Skeletal muscle tissue (tissue), 4 donors: ENCODE results near the gene CTDSP1. TPM values are rescaled to one million over a fixed set of nuclear protein-coding genes. Genes with fewer than 3 reads are reported as not detected.

Experiments
- H3K27ac ChIP-seq: one replicate; pipeline ENCODE4 v1.7.0; 2013; ENCODE audit warnings: mild to moderate bottlenecking, low read depth, low read length, inconsistent platforms
- H3K27me3 ChIP-seq, 3 donors: one replicate each; pipeline ENCODE4 v1.7.0; 2013; ENCODE audit warnings: low read length in 3 of 3; ENCODE audit not compliant: control insufficient read depth in 3 of 3, insufficient read depth in 3 of 3
- H3K36me3 ChIP-seq, 3 donors: one replicate each; pipeline ENCODE4 v1.7.0; 2013; ENCODE audit warnings: low read length in 3 of 3; ENCODE audit not compliant: control insufficient read depth in 3 of 3, insufficient read depth in 3 of 3
- H3K4me1 ChIP-seq, 3 donors: one replicate each; pipeline ENCODE4 v1.7.0; 2013; ENCODE audit warnings: low read length in 3 of 3, mild to moderate bottlenecking in 3 of 3; ENCODE audit not compliant: control insufficient read depth in 3 of 3, insufficient read depth in 3 of 3
- H3K4me3 ChIP-seq, 3 donors: one replicate each; pipeline ENCODE4 v1.7.0; 2013; ENCODE audit warnings: low read length in 3 of 3
- H3K9ac ChIP-seq, 3 donors: one replicate each; pipeline ENCODE4 v1.7.0; 2013; ENCODE audit warnings: low read length in 3 of 3, mild to moderate bottlenecking in 3 of 3, moderate library complexity in 2 of 3, low read depth in 1 of 3
- H3K9me3 ChIP-seq, 3 donors: one replicate each; pipeline ENCODE4 v1.7.0; 2013; ENCODE audit warnings: low read length in 3 of 3; ENCODE audit not compliant: control insufficient read depth in 3 of 3
- total RNA-seq: library from RNA; depleted of rRNA; stranded (reverse); fragments of >200 nt; gene quantifications from one replicate; pipeline ENCODE4 v1.2.3, GENCODE V29; 2014
- donor health status: Osteomylitis.

CTDSP1 gene
- 44.4 TPM for total RNA-seq

DNA sequence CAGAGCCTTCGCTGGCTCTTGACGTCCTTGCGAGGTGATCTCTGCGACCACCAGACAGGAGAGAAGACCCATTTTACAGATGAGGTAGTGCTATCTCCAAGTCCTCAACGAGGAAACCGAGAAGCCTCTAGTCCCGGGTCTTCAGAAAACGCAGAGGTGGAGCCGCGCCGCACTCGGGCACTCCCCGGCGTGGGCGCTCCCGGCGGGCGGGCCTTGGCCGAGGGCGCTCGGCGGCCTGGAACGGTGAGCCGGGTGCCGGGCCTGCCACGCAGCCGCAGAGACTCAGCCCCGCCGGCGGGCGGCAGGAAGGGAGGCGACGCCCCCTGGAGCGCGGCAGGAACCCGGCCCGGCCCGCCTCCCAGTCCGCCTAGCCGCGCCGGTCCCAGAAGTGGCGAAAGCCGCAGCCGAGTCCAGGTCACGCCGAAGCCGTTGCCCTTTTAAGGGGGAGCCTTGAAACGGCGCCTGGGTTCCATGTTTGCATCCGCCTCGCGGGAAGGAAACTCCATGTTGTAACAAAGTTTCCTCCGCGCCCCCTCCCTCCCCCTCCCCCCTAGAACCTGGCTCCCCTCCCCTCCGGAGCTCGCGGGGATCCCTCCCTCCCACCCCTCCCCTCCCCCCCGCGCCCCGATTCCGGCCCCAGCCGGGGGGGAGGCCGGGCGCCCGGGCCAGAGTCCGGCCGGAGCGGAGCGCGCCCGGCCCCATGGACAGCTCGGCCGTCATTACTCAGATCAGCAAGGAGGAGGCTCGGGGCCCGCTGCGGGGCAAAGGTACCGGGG is at the start of gene CTDSP1:
TSS of gene CTDSP1 (plus strand) at position 478 of the 776 bp plus-strand sequence. CDS start at position 701, 223 bp downstream.
- peaks cover 15 to 24% (median 22%) of the 10 kb centered on the region in 3 donors for H3K36me3 ChIP-seq
- H3K27ac ChIP-seq: peak within 1 kb of the TSS; percentile 98
- H3K27me3 ChIP-seq: no peaks in the 10 kb centered on the region
- H3K4me1 ChIP-seq: peaks cover 43 to 63% (median 58%) of the 10 kb centered on the region in 3 donors
- peak within 1 kb of the TSS; percentile 92 to 96 (median 92) for H3K9ac ChIP-seq
- H3K4me3 ChIP-seq: peak within 1 kb of the TSS; percentile 79 to 91 (median 84)
- no peaks in the 10 kb centered on the region for H3K9me3 ChIP-seq

- H3K36me3 ChIP-seq: no peaks in the 10 kb centered on the region
- H3K27me3 ChIP-seq: peaks cover 0 to 3% (median 0%) of the 10 kb centered on the region in 3 donors
- H3K9ac ChIP-seq: no peak overlapping the region
- peaks cover 0 to 3% (median 0%) of the 10 kb centered on the region in 3 donors for H3K9me3 ChIP-seq
- H3K27ac ChIP-seq: no peak overlapping the region
- peaks cover 0 to 3% (median 2%) of the 10 kb centered on the region in 3 donors for H3K4me1 ChIP-seq
- H3K4me3 ChIP-seq: no peak overlapping the region
These were observed 45.6 kb upstream of the CTDSP1 start for GRCh38 chr2:218354045-218354444.

DNA sequence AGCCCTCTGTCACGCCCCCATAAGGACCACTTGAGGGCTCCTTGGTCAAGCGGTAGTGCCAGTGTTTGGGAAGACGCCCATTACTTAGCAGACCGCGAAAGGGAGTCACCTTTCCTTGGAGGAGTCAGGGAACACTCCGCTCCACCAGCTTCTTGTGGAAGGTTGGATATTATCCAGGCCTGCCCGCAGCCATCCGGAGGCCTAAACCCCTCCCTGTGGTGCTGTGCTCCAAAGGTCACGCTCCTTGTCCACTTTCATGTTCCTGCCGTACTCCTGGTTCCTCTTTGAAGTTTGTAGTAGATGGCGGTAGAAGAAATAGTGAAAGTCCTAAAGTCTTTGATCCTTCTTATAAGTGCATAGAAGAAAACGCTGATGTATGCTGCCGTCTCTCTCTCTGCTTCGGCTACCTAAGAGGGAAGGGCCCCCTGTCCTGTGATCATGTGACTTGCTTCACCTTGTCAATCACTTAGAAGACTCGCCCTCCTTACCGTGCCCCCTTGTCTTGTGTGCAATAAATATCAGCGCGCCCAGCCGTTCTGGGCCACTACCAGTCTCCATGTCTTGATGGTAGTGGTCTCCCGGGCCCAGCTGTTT is 44.7 kb upstream of the CTDSP1 start:
- H3K9ac ChIP-seq: no peak overlapping the region
- peaks cover 0 to 3% (median 0%) of the 10 kb centered on the region in 3 donors for H3K27me3 ChIP-seq
- peaks cover 0 to 3% (median 2%) of the 10 kb centered on the region in 3 donors for H3K4me1 ChIP-seq
- no peak overlapping the region for H3K27ac ChIP-seq
- no peaks in the 10 kb centered on the region for H3K36me3 ChIP-seq
- no peak overlapping the region for H3K4me3 ChIP-seq
- peaks cover 0 to 3% (median 0%) of the 10 kb centered on the region in 3 donors for H3K9me3 ChIP-seq

GRCh38 chr2:218357236-218358177 is 42.2 kb upstream of the CTDSP1 start:
- H3K36me3 ChIP-seq: no peaks in the 10 kb centered on the region
- H3K27me3 ChIP-seq: peaks cover 0 to 3% (median 0%) of the 10 kb centered on the region in 3 donors
- peak overlapping the region in 1 of 3 donors; percentile 16 for H3K9ac ChIP-seq
- H3K27ac ChIP-seq: no peak overlapping the region
- H3K4me1 ChIP-seq: peaks cover 0 to 3% (median 2%) of the 10 kb centered on the region in 3 donors
- no peaks in the 10 kb centered on the region for H3K9me3 ChIP-seq
- no peak overlapping the region for H3K4me3 ChIP-seq

DNA sequence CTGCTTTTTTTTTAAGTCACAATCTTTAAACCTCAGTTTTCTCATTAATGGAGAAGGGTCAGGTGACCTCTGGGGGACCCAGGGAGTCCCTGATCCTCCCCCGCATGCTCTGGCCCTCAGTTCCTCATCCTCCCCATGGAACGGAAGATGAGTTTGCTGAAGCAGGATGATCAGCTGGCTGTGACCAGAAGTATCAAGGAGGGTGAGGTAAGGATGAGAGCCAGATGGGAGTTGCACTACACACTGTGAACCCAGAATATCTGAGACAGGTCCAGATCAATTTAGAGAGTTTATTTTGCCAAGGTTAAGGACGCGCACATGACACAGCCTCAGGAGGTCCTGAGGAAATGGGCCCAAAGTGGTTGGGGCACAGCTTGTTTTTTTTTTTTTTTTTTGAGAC is 39.2 kb upstream of the CTDSP1 start:
- Histone ChIP-seq H3K27ac (no peak overlapping the region), H3K27me3 (no peaks in the 10 kb centered on the region), H3K36me3 (no peaks in the 10 kb centered on the region), H3K9me3 (no peaks in the 10 kb centered on the region), H3K4me1 (peaks cover 0 to 3% (median 2%) of the 10 kb centered on the region in 3 donors), H3K4me3 (no peak overlapping the region), H3K9ac (no peak overlapping the region)

- H3K27ac ChIP-seq: no peak overlapping the region
- peaks cover 2 to 4% (median 4%) of the 10 kb centered on the region in 3 donors for H3K9me3 ChIP-seq
- no peak overlapping the region for H3K9ac ChIP-seq
- H3K4me3 ChIP-seq: no peak overlapping the region
- no peaks in the 10 kb centered on the region for H3K4me1 ChIP-seq
- H3K27me3 ChIP-seq: no peaks in the 10 kb centered on the region
- no peaks in the 10 kb centered on the region for H3K36me3 ChIP-seq
These were observed 37.1 kb upstream of the CTDSP1 start for GRCh38 chr2:218362606-218363005.

- Histone ChIP-seq H3K9me3 (peaks cover 2 to 4% (median 4%) of the 10 kb centered on the region in 3 donors), H3K4me1 (peaks cover 0 to 2% (median 0%) of the 10 kb centered on the region in 3 donors), H3K27me3 (no peaks in the 10 kb centered on the region), H3K9ac (no peak overlapping the region), H3K4me3 (no peak overlapping the region), H3K27ac (no peak overlapping the region), H3K36me3 (no peaks in the 10 kb centered on the region)
These were observed 35.9 kb upstream of the CTDSP1 start for GRCh38 chr2:218363736-218364135.

- no peak overlapping the region for H3K27ac ChIP-seq
- H3K4me3 ChIP-seq: no peak overlapping the region
- peaks cover 0 to 2% (median 0%) of the 10 kb centered on the region in 3 donors for H3K4me1 ChIP-seq
- H3K36me3 ChIP-seq: no peaks in the 10 kb centered on the region
- peaks cover 2 to 4% (median 4%) of the 10 kb centered on the region in 3 donors for H3K9me3 ChIP-seq
- H3K27me3 ChIP-seq: no peaks in the 10 kb centered on the region
- no peak overlapping the region for H3K9ac ChIP-seq
These were observed 35.5 kb upstream of the CTDSP1 start for GRCh38 chr2:218364196-218364595.

GRCh38 chr2:218366621-218367414 is 32.9 kb upstream of the CTDSP1 start:
- Histone ChIP-seq H3K9me3 (peaks cover 2 to 4% (median 4%) of the 10 kb centered on the region in 3 donors), H3K9ac (peak overlapping the region; percentile 71 to 82 (median 71)), H3K4me1 (peaks cover 2 to 11% (median 2%) of the 10 kb centered on the region in 3 donors)

More at GRCh38 chr2:218366621-218367414, 32.9 kb upstream of the CTDSP1 start:
- Histone ChIP-seq H3K36me3 (no peaks in the 10 kb centered on the region), H3K27ac (peak overlapping the region; percentile 79), H3K4me3 (peak overlapping the region; percentile 69 to 77 (median 70)), H3K27me3 (no peaks in the 10 kb centered on the region)
